ENCODE measurements around the gene HDGFL1.

GRCh38 chr6:22526736-22527135, 42.6 kb upstream of the HDGFL1 start:
- TF ChIP-seq CTCF (IDR thresholded peaks at IDR 0.05) (no peak), POLR2AphosphoS5 (IDR thresholded peaks at IDR 0.05; ENCODE audit: insufficient read depth in 1 of 2, low read depth in 1 of 2) (no peak)

All from vagina (tissue), 2 donors.